Endometrium (tissue), 2 donors: ENCODE results near the gene PTPN4.

Experiments
- FAIRE-seq: peaks from 2 replicates; lab custom pipeline; 2012; peaks lifted over from hg19 to GRCh38; lab: Jason Lieb, UNC
- donor health status: control.
- donor health status: control.

PTPN4 gene

DNA sequence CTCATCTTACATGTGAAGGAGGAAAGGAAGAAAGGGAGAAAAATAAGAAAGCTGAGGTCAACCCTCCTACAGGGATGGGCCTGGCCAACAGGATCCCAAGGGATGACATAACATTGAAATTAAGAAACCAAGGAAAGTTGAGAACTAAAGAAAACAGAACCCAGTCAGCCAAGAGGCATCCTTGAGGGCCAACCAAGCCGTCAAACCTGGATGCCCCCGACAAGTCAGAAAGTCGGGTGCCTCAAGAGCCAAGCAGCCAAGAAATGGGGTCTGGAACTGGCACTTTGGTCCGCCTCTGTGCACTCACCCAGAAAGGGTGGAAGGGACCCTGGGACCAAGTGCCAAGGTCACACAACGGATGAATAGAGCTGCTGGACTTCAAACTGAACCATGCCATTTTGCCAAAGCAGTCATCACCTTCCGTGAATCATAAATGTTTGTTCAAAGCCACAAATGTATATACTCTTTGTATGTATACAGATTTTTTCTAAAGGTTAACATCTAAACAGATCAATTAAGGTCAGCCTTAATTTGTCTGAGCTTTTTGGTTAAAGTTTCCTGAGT, 27.0 kb upstream of the PTPN4 start:
- no peak for FAIRE-seq

DNA sequence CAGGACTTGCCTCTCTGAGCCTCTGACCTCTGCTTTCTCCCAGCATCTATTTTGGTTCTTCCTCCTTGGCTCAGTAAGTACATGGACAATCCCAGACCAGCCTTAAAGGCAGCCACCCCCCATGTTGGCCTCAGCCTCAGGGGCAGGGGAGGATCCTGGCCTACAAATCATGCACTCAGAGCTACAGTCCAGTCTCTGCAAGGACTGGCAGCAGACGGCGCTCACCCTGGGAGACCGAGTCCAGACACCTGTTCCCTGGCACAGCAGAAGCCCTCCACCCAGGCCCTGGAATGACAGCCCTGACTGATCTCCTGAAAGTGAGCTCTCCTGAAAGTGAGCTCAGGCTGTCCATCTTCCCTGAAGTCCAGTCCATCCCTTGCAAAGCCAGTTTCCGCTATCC, 25.7 kb upstream of the PTPN4 start:
- FAIRE-seq: no peak

DNA sequence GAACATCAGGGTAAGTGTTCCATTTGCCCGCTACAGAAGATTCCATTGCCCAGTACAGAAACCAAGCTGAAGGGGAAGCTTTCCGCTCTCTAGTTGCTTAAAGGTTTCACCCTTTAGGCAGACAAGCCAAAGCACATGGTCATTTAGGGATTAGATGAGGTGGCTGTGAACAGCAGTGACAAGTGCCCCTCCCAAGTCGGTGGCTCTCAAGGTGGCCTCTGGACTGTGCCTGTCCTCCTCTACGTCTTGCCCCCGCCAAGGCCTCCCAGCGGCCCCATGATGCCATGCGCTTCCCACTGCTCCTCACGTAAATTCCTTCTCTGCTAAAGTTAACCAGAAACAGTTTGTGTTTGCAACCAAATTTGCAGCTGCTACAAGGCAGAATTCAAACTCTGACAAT, 24.2 kb upstream of the PTPN4 start:
- FAIRE-seq: no peak

DNA sequence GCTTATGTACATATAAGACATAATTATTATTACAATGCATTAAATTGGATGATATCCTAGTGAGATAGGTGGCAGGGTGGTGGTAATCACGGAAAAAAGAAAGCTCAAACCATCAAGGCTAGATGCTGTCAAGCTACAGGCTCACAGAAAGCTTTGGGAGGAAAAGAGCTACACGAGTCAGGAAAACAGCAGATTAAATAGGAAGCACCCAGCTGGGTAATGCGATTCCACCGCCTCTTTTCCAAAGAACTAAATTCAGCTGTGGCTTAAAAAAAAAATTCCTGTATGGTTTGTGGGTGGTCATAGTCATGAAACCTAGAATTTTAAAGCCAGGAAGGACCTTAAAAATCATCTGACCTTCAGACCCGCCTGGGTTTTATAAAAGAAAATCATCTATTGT, 23.7 kb upstream of the PTPN4 start:
- FAIRE-seq: no peak

DNA sequence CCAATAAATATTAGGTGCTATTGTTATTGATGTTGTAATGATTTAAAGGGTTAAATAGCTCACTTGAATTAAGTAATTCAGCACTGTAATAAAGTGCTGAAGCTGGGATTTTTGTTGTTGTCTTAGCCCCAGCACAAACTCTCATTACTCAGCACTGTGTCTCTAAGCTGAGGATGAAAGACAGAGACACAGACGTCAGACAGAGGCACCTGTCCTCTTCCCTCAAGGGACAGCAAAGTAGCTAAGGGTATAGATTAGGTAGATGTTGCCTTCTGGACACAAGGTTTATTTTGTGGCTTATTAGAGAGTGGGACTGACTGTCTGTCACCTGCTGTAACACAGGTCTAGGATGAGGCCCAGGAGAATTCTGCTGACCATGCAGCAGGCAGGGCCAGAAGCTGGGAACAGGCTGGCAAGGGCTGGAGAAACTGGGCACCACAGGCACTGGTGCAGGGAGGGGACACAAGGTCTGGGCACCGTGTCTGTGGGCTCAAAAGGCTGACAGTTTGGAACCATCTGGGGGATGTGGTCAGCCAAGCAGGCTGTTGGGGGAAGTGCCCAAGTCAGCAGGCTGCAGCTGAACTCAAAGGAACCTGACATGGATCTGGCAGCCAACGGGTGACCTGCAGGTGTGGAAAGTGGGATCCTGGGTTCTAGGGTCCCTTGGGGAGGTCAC, 20.0 kb upstream of the PTPN4 start:
- no peak for FAIRE-seq

DNA sequence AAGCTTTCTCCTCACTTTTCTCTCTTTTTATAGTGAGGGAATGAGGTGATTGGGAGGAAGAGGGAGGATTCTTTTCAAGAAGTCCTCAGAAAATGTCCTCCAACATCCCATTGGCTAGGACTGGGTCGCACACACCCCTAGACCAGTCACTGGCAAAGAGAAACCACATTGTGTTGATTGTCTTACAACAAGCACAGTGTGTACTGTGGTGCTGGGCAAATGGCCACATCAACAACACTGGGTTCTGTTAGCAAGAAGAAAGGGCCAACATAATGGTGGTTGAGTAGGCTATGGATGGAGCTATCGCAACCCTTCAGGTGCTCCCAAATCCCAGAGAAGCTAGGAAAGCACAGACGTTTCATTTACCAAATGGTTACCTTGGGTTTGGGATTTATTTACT, 18.7 kb upstream of the PTPN4 start:
- no peak for FAIRE-seq

DNA sequence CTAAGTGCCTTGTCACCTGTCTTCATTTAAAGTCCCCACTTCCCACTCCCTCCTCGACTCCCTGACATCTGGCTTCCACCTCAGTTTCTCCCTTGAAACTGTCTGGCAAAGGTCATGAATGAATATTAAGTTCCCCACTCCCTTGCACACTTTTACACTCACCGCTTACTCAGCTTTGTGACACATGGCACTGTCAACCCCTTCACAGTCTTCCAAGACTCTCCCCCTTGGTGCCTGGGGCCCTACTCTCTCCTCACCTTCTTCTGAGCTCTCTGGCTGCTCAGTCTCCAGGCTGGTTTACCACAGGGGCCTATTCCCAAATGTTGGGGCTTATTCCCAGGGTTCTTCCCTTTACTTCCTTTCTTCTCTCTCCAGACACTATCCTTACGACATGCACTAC, 17.9 kb upstream of the PTPN4 start:
- FAIRE-seq: no peak

DNA sequence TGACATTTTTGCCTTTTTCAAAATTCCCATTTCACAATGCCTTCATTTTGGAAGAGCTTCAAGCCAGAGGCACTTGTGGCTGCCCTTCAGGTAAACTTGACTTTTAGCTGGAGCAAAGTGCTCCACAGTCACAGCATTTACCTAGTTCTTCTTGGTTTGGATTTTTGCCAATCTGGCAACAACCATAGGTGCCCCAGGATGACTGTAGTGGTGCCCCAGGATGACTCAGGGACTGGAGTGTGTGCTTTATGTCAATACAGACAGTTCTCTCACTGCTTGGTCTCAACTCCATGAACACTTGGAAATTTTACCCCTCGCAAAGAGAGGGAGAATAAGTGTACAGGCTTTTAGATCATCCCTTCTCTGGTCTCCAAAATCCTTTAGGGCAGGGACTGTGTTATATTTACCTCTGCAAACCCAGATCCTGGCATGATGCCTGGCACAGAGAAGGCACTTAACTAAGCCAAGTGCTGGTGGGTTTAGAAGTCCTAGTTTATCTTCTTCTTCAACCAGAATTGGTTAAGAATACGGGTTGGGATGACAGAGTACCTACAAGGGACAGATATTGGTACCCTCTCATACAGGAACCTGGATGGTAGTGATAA, 15.3 kb upstream of the PTPN4 start:
- no peak for FAIRE-seq

DNA sequence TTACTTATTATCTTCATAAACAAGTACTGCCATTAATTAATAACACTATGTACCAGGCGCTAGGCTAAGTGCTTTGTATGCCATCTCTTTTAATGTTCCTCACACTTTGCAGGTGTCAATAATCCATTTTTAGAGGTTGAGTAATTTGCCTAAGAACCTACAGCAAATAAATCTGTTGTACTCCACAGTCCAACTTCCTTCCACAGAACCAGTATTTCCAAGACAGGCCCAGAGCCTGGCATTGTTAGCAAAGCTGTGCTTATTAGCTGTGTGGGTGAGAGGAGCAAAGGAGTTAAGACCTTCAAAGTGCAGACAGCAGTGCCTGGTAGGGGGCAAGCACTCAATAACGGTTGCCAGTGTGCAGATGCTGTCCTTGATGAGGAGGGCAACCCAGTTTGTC, 14.2 kb upstream of the PTPN4 start:
- no peak for FAIRE-seq

DNA sequence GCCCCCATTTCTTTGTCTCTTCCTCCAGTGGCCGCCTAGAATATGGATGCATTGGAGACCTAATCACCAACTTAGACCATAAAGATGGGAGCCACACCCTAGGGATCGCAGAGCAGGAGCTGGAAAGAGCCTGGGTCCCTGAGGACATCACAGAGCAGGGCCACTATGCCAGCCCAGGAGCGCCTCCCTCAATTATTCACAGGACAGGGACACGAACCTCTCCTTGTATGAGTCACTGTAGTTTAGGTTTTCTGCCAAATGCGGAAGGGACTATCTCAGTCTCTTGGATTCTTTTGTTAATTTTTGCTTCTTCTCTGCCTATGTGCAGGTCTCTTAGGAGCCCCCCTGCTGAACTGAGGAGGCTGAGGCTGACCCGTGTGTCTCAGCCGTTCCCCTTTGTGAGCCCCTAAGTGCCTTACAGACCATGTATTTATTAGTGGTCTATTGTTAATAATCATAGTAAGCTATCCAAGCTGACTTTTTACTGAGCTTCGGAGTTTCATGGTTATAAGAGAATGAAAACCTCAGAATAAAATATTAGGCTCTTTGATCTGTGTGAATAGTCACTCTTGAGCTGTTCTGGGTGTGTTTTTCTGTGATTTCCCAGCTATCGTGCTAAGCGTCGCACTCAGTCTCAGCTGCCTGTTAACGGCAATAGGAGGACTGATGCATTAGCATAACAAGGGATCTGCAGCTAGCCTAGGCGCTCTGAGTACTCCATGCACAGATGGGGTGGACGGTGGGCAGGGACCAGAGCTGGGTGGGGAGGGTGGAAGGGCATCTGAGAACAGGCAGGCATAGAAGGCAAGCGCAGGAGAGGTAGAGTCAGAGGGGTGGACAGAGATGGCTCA, 12.7 kb upstream of the PTPN4 start:
- FAIRE-seq: no peak

DNA sequence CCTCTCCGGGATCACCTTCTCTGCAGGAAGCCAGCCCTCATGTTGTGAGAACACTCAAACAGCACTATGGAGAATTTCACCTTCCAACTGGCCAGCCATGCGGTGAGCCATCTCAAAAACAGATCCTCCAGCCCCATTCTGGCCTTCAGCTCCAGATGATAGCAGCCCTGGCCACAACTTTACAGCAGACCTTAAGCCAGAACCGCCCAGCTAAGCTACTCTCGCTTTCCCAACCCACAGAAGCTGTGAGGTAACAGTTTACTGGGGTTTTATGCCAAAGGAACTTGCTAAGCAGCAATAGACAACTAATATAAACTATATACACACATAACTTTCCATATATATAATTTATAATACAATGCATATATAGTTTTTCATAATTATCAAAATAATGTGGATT, 11.6 kb upstream of the PTPN4 start:
- no peak for FAIRE-seq

DNA sequence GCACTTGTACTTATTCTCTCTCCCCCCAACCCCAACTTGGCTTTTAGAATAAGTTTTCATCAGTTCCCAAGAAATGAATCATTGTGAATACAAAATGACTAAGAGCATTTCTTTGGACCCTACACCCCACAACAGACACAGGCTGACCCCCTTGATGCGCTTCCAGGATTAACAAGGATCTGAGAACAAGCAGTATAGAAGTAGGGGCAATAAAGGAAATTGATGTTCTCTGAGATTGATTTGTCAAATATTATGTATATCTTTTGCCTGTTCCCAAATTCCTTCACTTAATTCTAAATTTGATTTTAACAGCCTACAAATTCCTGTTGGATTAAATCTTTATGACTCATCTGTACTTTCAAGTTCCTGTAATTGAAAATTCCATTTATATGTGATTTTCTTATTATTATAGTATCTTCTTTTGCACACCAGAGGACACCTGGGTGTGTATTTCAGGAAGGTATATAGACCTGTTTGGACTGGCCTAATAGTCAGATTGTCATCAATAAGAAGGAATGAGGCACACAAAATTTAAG, 10.2 kb upstream of the PTPN4 start:
- FAIRE-seq: no peak

DNA sequence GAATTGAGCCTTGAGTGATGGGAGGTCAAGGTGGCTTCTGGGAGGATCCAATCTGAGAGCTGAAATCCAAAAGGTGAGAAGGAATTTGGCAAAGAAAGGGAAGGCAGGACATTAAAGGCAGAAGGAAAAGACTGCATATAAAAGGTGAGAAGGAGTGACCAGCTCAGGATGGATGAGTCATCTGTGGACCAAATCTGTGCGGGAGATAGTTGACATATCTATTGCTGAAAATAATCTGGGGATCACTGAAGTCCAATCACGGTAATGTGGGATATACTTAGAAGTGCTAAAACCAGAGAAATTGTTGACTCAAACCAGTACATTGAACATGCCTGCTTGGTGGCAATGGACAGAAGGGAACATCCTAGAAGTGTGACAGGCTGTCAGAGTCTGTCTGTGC, 8.0 kb upstream of the PTPN4 start:
- FAIRE-seq: no peak

DNA sequence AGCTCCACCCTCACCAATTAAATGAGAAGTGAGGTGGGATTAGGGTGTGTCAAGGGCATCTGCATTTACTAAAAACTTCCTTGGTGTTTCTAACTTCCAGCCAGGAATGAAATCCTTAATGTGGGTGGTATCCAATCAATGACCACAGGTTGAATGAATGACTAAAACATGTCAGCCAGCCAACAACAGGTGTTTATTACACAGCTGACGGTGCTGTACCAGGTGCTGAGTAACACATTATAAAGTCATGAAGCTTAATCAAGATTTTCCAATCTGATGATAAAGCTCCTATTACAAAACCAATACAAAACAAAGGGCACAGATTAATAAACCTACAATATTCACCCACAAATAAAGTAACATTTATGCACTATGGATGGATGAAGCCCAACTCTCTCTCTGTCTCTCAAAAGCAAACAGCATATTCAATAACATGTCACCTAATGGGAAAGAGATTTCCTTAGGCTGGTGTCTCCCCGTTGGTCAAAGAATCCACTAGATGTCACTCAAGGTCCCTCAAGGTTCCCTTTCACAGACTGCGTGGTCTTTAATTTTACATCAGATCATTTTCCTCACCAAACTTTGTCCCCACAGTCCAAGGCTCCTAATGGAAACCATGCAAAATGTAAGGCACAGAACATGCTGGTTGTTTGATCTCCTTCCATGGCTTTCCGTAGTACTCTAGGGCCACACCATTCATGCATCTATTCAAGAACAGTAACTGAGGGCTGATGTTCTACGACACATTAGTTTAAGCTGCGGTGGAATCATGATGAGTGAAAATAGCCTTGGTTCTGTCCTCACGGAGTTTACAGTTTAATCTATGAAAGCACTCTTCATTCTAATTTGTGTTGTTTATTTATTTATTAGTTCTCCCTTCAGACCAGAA, 6.4 kb upstream of the PTPN4 start:
- FAIRE-seq: no peak

DNA sequence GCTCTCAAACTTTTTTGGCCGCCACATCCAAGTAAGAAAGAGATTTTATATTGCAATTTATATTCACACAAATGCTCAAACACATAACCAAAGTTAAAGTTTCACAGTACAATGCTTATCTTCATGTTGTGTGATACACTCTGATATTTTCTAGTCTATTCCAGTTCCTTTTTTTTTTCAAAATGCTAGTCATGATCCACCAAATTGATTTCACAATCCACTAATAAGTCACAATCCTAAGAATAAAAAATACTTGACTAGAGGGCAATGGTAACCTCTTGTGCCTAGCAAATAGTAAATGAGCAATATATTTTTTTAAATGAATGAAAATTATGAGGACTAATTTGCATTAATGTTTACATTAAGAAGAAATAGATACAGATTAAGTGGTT, 5.8 kb upstream of the PTPN4 start:
- no peak for FAIRE-seq

DNA sequence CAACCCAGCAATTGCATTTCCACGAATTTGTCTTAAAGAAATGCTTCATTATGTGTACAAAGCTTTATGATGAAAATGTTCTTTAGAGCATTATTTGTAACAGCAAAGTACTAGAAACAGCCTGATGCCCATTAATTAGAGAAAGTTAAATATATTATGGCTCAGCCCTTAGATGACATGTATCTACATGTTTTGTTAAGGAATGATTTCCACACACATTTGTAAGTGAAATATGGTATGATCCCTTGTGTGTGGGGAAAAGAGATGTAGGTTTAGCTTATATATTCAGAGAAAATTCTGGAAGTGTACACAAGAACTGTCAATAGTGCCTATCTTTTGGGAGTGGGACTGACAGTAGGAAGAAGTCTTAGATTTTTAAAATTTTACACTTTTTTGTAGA, 3.8 kb upstream of the PTPN4 start:
- no peak for FAIRE-seq

DNA sequence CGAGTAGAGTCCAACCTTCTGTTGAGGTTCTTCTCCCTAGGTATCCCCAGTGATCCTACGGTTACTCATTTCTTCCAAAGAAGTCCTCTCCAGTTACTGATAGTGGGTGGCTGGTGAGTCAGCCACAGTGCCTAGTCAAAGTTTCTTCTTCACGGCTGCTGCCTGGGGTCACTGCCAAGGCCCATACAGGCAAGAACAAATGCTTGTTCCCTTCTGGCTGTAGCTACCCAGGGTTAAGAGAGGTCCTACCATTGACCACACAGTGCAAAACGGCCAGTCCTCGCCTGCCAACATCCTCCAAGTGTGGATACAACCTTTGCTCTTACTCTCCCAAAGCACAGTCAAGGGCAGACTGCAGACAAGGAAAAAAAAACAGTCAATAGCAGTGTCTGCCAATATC, 2.9 kb upstream of the PTPN4 start:
- FAIRE-seq: no peak

DNA sequence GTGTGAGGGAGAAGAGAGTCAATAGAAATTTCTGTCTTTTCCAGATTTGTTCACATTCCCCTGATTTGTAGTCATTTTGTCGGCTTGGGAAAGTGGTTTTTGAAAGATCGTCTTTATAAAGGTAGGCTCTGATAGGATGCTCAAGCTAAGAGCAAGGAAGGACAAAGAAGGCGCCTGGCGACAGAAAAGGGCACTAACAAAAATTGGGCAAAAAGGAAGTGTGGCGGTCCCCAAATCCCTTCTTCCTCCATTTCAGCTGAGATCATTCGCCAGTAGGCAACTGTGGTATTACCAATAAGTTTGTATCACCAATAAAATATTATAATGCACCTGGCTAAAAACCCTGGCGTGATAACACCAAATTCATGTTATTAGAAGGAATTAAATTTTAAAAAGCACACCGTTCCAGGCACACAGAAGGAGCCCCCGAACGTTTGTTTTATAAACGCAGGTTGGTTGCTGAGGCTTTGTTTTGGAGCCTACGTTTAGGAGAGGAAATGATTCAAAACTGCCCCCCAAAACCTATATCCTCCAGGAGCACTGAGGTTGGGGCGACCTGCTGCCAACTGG, 756 bp upstream of the PTPN4 start:
- FAIRE-seq: no peak

DNA sequence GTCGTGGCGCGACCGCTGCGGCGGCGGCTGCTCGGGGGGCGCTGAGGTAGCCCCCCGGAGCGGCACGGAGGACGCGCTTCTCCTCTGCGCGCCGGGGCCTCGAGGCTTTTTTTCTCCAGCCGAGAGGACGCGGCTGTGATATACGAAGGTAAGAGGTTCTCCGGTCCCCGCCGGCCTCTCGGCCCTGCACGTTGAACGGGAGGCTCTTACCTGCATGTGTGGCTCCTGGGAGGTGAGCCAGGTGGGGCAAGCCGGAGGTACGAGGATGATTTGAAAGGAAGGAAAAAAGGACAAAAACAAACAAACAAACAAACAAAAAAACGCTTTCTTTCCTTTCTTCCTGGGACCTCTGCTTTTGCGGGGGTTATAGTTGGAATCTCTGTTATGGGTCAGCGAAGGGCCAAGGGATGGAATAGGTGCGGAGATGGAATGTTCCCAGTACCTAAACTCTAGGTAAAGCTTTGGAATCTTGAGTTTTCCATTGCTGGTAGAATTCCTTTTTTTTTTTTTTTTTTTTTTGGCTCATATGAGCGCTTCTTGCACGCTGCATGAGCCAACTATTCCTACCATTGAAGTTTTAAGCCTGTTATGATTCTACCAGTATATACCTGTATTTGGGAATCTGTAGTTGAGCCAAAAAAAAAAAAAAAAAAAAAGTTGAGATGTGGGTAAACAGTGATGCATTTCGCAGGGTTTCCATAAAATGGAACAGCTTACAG, 674 bp downstream of the PTPN4 start:
- FAIRE-seq: no peak

DNA sequence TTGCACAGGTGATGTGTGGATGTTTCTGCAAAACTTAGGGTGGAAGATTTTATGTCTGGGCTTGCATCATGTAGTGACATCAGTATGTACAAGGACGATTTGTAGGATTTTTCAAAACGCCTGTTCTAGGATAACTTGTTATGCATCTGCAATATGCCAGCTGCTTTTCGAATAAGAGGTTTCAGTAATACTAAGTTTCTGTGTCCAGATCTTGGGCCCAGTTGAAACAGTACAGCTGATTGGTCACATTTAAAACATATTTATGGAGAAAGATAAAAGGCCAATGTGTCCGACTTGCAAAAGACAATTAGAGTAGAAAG, 1.2 kb downstream of the PTPN4 start:
- FAIRE-seq: no peak

DNA sequence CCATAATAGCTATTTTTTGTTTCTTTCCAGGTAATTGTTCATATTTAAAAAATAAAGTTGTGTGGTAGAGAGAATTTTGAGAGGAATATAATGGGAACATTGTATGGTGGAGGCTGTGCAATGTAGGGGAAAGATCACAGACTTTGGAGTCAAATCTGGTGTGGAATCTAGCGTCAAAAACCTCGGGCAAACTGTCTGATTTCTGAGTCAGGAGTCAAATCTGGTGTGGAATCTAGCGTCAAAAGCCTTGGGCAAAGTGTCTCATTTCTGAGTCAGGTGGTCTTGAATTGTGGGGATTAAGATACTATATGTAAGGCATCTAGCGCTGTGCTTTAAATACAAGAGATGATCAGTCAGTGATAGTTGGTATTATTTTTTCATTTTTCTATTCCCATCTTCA, 5.1 kb downstream of the PTPN4 start:
- FAIRE-seq: no peak
